Measurements from ENCODE around the gene TCTN2.

The TCTN2 gene

DNA sequence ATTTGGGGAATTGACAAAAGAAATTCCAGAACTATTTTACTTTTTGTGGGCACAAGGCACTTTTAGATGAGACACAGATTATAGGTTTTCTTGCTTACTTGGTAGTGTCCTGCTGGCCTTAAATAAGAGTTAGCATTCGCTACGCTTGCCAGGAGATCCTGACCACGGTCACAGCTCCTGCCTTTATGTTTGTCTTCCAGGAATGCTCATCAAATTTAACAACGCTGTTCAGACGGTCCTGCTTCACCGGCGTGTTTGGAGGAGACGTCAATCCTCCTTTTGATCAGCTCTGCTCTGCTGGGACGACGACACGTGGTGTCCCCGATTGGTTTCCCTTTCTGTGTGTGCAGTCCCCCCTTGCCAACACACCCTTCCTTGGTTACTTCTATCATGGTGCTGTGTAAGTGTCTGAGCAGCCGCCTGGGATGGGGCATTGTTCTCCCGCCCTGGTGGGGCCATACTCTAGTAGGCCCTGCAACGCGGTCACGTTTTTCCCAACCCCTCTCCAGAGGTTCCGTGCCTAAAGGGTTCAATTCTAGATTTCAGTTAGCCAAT lies 15.8 kb downstream of the TCTN2 start:
- no peak for DNase-seq (ENCODE audit: low read depth in 3 of 3)

GRCh38 chr12:123690191-123690840 lies 19.4 kb downstream of the TCTN2 start:
- no peak for DNase-seq (ENCODE audit: low read depth in 3 of 3)

- DNase-seq (ENCODE audit: low read depth in 3 of 3), result no peak
Measured at GRCh38 chr12:123696207-123696606, 25.3 kb downstream of the TCTN2 start.

DNA sequence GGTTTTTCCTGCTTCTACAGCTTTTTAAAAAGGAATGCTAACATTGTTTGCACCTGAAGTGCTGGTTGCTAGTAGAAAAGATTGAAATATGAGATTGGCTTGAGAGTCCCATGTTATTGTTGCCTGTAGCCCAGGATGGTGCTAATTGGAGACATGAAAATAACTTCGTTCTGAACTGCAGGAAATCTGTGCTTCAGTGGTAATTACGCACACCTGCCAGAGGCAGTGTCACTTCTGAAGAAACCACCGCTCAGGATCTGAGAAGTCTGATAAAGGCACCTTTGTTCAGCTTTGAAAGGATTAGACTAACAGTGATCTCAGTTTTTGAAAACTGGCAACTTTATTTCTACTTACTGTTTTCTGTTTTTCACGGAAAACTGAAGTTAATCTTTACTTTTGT lies 25.7 kb downstream of the TCTN2 start:
- no peak for DNase-seq (ENCODE audit: low read depth in 3 of 3)

- DNase-seq (ENCODE audit: low read depth in 3 of 3), result no peak
Measured at GRCh38 chr12:123705935-123706334, 35.0 kb downstream of the TCTN2 start.

GRCh38 chr12:123707466-123707865 lies 36.6 kb downstream of the TCTN2 start:
- DNase-seq (ENCODE audit: low read depth in 3 of 3), result no peak

DNA sequence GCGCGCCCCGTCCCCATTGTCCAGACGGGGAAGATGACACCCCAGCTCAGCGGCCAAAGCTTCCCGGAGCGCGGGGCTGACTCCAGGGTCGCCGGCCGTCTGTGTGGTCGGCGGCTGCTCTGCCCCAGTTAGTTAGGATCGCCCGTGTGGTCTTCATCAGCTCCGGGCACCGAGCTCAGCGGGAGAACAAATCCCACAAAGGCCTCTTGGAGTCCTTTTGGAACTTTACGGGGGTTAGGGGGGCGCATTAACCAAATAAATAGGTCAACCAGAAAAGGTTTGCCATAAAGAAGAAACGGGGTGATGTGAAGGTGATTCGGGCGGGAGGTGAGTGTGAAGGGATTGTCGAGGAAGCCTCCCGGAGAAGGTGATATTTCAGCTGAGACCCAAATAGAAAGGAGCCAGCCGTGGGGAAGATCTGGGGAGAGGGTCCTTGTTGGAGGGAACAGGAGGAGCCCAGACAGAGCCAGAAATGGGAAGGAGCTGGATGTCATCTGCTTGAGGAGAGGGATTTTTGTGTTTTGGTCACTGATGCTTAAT lies 41.9 kb downstream of the TCTN2 start:
- no peak for DNase-seq (ENCODE audit: low read depth in 3 of 3)

GRCh38 chr12:123713398-123713797 lies 42.5 kb downstream of the TCTN2 start:
- no peak for DNase-seq (ENCODE audit: low read depth in 3 of 3)

GRCh38 chr12:123713823-123714585 lies 43.1 kb downstream of the TCTN2 start:
- DNase-seq (ENCODE audit: low read depth in 3 of 3), result no peak

- DNase-seq (ENCODE audit: low read depth in 3 of 3), result no peak
Measured at GRCh38 chr12:123715195-123715594, 44.3 kb downstream of the TCTN2 start.

DNA sequence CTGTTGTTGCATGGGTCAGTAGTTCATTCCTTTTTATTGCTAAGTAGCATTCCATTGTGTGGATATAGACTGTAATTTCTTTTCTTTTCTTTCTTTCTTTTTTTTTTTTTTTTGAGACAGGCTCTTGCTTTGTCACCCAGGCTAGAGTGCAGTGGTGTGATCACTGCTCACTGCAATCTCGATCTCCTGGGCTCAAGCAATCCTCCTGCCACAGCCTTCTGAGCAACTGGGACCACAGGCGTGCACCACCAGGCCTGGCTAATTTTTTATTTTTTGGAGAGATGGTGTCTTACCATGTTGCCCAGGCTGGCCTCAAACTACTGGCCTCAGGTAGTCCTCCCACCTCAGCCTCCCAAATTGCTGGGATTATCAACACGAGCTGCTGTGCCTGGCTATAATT lies 46.4 kb downstream of the TCTN2 start:
- no peak for DNase-seq (ENCODE audit: low read depth in 3 of 3)

GRCh38 chr12:123720141-123720814 lies 49.4 kb downstream of the TCTN2 start:
- DNase-seq (ENCODE audit: low read depth in 3 of 3), result no peak

DNA sequence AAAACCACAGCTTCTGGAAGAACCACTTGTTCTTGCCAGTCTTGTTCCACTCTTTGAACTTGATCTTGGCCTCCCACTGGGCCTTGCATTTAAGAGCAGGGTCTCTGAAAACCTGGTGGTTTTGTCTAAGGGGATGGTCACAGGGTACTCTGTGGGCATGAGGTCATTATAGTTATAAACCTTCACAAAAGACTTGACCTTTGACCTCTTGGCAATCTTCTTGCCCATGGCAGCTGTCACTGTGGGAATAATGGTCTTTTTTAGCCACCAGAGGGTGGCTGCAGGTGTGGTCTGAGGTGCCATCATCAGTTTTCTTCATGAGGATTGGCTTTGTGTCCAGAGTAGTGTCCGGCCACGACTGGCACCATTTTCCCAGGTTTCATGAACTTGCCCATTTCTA lies 50.3 kb downstream of the TCTN2 start:
- DNase-seq (ENCODE audit: low read depth in 3 of 3), result no peak

DNA sequence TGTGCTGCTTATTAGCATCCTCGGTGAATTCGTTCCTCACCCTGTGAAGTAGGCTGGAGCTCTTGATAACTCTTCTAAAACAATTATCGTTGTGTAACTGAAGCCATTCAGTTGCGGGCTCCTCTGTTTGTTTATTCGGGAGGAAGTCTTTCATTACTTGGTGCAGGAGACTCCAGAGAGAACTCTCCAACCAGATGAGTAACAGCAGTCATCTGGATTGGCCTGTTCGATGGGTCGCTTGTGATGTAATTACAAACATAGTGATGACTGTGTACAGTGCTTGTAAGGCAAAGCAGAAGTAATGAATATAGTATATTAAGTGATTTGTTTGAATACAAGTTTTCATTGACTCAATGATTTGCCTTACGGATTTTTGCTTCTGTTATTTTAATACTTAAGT lies 52.1 kb downstream of the TCTN2 start:
- DNase-seq (ENCODE audit: low read depth in 3 of 3), result no peak

DNA sequence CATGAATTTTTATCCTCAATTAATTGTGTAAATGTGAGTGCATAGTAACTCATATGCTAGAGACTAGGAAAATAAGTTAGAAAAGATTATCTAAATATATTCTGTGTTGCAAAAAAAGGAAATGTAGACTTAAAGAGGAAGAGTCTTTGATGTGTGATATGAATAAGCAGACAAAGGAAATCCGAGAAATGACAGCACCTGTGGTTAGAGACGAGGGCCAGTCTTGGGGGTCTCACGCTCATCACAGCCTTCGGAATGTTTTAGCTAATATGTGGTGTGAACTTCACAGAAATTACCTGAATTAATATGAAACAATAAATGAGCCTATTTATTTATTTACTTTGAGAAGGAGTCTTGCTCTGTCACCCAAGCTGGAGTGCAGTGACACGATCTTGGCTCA lies 52.9 kb downstream of the TCTN2 start:
- DNase-seq (ENCODE audit: low read depth in 3 of 3), result no peak

GRCh38 chr12:123726244-123726643 lies 55.3 kb downstream of the TCTN2 start:
- DNase-seq (ENCODE audit: low read depth in 3 of 3), result no peak

DNA sequence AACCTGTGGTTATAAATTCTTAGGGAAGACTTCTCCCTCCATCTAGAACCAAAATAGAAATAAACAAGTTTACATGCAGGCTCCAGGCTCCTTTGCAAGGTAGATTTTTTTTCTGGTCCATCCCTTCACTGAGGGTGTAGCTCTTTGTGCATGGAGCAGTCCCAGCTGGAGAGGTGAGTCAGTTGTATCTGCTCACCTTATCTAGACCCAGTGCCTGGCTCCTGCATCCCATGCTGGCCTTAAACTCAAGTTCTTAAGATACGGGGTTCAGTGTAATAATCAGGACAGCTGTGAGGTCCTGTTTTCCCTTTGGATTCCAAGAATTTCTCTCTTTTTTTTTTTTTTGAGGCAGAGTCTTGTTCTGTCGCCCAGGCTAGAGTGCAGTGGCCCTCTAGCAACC lies 56.0 kb downstream of the TCTN2 start:
- no peak for DNase-seq (ENCODE audit: low read depth in 3 of 3)

GRCh38 chr12:123727878-123728277 lies 57.0 kb downstream of the TCTN2 start:
- no peak for DNase-seq (ENCODE audit: low read depth in 3 of 3)

DNA sequence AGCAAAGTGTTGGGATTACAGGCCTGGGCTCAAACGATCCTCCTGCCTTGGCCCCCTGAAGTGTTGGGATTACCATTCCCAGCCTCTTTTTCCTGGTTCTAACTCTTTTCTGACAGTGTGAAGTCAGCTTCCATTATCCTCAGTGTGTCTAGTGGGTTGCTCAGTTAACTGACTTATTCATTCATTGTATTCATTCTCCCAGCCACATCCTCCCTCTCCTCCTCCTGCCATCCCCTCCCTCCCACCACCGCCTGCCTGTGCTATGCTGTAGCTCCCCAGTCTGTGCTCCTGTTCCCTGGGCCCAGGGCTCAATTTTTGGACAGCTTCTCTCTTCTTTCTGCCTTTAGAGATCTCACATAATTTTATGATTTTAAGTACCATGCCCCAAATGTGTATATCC lies 60.7 kb downstream of the TCTN2 start:
- no peak for DNase-seq (ENCODE audit: low read depth in 3 of 3)

- no peak for DNase-seq (ENCODE audit: low read depth in 3 of 3)
Measured at GRCh38 chr12:123732251-123732650, 61.3 kb downstream of the TCTN2 start.

DNA sequence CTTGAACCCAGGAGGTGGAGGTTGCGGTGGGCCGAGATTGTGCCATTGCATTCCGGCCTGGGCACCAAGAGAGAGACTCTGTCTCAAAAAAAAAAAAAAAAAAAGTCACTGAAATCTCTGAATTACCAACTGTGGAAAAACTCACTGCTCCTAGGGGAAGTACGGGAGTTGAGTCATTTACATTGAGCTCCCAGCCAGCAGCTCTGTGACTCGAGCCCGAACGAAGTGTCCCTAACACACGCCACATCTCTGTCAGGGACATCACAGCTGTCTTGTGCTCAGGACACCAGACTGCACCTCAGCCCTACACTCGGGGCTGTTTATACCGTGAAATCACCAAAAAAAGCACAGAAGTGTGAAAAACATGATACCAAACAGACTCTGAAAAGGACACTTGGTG lies 62.3 kb downstream of the TCTN2 start:
- no peak for DNase-seq (ENCODE audit: low read depth in 3 of 3)

GRCh38 chr12:123734268-123734667 lies 63.4 kb downstream of the TCTN2 start:
- DNase-seq (ENCODE audit: low read depth in 3 of 3), result no peak

All from stimulated activated CD4-positive, alpha-beta T cell treated with anti-CD3 and anti-CD28 coated beads, TNF-alpha, amount 100 ng/mL, for 4 hours (primary cell).